ENCODE measurements around the gene GADD45B.

- TF ChIP-seq POLR2AphosphoS5 (IDR thresholded peaks at IDR 0.05; ENCODE audit: low read depth, low read length) (no peak), CTCF (IDR thresholded peaks at IDR 0.05) (no peak)
Observed at GRCh38 chr19:2440515-2440914, 35.4 kb upstream of the GADD45B start.

Data from Panc1 (cell line).